Mesothelial cell of epicardium (in vitro differentiated cells): Measurements from ENCODE around the gene RAPGEF6. TPM values are rescaled to one million over a fixed set of nuclear protein-coding genes. Genes with fewer than 3 reads are reported as not detected.
"Not testable (repeated sequence)": the region's sequence is repeated elsewhere in the genome, so short reads cannot be mapped to it uniquely, and the experiment has no call there.

Experiments
- DNase-seq, 2 experiments: peaks; one replicate each; pipeline ENCODE4 v3.0.0; 2021; ENCODE audit warnings: low spot score in 2 of 2; ENCODE audit not compliant: unreplicated experiment in 2 of 2
- H3K27ac Mint-ChIP-seq: 2 replicates; pipeline ENCODE4 v1.8.0; 2021; ENCODE audit warnings: mixed read lengths
- H3K27me3 Mint-ChIP-seq: 2 replicates; pipeline ENCODE4 v1.8.0; 2021; ENCODE audit warnings: low read depth, mixed read lengths
- H3K36me3 Mint-ChIP-seq: 2 replicates; pipeline ENCODE4 v1.8.0; 2021; ENCODE audit warnings: mixed read lengths
- H3K4me1 Mint-ChIP-seq: 2 replicates; pipeline ENCODE4 v1.8.0; 2021; ENCODE audit warnings: mixed read lengths
- H3K4me3 Mint-ChIP-seq: 2 replicates; pipeline ENCODE4 v1.8.0; 2021; ENCODE audit warnings: mild to moderate bottlenecking, moderate library complexity, mixed read lengths
- H3K9me3 Mint-ChIP-seq: 2 replicates; pipeline ENCODE4 v1.8.0; 2021; ENCODE audit warnings: mixed read lengths
- total RNA-seq: library from RNA; stranded (reverse); gene quantifications from 3 replicates; pipeline ENCODE4 v1.2.1, GENCODE V29; 2021
- TF ChIP-seq, protein P1 (sequence below): fragments of 200-600 bp; sonication (generic); IDR thresholded peaks from one replicate; pipeline ENCODE4 v1.5.0; 2021; ENCODE audit warnings: antibody characterized with exemption; ENCODE audit not compliant: unreplicated experiment

Gene RAPGEF6
- total RNA-seq, 1 donor from 2014 or later = 29.0 TPM

DNA sequence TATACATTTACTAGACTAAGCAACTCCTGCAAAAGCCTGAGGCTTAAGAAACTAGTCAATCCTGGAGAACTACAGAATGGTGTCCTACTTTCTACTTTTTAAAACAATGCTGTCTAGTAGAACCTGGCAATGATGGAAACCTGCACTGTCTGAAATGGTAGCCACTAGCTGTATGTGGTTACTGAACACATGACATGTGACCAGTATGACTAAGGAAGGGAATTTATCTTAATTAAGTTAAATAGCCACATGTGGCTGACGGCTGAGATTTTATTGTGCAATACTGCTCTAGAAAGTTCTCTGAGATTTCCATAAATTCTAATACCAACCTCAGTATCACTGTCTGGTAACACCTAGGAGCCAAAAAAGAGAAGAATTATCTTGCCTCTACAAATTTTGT is 44.9 kb upstream of the RAPGEF6 start:
- TF ChIP-seq, protein P1, sequence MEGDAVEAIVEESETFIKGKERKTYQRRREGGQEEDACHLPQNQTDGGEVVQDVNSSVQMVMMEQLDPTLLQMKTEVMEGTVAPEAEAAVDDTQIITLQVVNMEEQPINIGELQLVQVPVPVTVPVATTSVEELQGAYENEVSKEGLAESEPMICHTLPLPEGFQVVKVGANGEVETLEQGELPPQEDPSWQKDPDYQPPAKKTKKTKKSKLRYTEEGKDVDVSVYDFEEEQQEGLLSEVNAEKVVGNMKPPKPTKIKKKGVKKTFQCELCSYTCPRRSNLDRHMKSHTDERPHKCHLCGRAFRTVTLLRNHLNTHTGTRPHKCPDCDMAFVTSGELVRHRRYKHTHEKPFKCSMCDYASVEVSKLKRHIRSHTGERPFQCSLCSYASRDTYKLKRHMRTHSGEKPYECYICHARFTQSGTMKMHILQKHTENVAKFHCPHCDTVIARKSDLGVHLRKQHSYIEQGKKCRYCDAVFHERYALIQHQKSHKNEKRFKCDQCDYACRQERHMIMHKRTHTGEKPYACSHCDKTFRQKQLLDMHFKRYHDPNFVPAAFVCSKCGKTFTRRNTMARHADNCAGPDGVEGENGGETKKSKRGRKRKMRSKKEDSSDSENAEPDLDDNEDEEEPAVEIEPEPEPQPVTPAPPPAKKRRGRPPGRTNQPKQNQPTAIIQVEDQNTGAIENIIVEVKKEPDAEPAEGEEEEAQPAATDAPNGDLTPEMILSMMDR = no peak
- no peak for DNase-seq
- H3K4me1 Mint-ChIP-seq = peaks cover 4% of the 10 kb centered on the region
- no peak overlapping the region for H3K4me3 Mint-ChIP-seq
- H3K36me3 Mint-ChIP-seq = peaks cover 37% of the 10 kb centered on the region
- H3K27me3 Mint-ChIP-seq = no peaks in the 10 kb centered on the region
- H3K27ac Mint-ChIP-seq = peak overlapping the region; percentile 20
- no peaks in the 10 kb centered on the region for H3K9me3 Mint-ChIP-seq

GRCh38 chr5:131678273-131678672 is 43.2 kb upstream of the RAPGEF6 start:
- not testable (repeated sequence) for H3K27me3 Mint-ChIP-seq, H3K4me3 Mint-ChIP-seq, DNase-seq, H3K9me3 Mint-ChIP-seq, H3K27ac Mint-ChIP-seq, H3K4me1 Mint-ChIP-seq
- peaks cover 45% of the 10 kb centered on the region for H3K36me3 Mint-ChIP-seq

GRCh38 chr5:131677115-131677514 is 42.1 kb upstream of the RAPGEF6 start:
- TF ChIP-seq, protein P1 = no peak
- Mint-ChIP-seq H3K9me3 (no peaks in the 10 kb centered on the region), H3K36me3 (peaks cover 40% of the 10 kb centered on the region), H3K4me3 (no peak overlapping the region), H3K27ac (no peak overlapping the region), H3K4me1 (peaks cover 12% of the 10 kb centered on the region), H3K27me3 (no peaks in the 10 kb centered on the region)
- DNase-seq = no peak

DNA sequence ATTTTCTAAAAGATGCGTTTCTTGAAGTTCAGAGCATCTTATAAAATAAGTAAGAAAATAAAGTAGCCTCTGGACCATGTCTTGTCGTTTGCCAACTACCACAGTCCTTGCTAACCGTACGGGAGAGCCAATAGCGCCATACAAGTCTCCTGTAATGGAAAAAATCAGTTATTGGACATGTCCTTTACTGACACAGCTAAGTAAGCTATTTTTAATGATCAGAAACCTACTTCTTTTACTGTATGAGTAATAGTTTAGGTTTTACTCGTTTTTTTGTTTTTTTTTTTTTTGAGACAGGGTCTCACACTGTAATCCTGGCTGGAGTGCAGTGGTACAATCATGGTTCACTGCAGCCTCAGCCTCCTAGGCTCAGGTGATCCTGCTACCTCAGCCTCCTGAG is 37.7 kb upstream of the RAPGEF6 start:
- DNase-seq = no peak
- peaks cover 47% of the 10 kb centered on the region for H3K36me3 Mint-ChIP-seq
- no peaks in the 10 kb centered on the region for H3K9me3 Mint-ChIP-seq
- peaks cover 15% of the 10 kb centered on the region for H3K4me1 Mint-ChIP-seq
- no peaks in the 10 kb centered on the region for H3K27me3 Mint-ChIP-seq
- H3K4me3 Mint-ChIP-seq = no peak overlapping the region
- TF ChIP-seq, protein P1 = no peak
- peak overlapping the region; percentile 90 for H3K27ac Mint-ChIP-seq

DNA sequence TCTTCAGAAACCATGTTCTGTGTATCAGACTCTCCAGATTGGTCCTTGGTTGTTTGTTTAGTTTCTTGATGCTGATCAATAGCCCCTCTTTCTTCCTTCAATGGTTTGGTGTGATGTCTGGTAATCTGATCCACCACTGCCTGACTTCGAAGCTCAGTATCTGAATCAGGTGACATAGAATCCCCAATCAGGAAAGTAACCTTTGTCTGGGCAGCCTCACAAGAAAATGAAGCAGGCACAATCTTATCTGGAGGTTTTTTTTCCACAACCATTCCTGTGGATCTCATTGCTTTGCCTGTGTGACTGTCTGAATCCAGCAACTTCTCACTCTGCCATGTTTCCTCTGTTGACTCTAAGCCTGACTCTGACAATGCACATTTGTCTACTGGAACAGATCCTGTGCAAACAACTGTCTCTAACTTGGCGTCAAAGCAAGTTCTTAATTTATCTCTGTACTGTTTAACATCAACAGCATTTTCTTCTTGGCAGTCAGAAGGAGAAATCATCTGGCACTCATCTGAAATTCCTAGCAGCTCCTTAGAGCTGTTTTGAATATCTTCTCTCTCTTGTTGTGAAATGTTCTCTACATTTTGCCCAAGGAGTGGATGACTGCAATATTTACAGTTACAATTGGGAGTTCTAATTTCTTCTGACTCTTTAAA is 37.1 kb upstream of the RAPGEF6 start:
- H3K27ac Mint-ChIP-seq = peak overlapping the region; percentile 90

DNA sequence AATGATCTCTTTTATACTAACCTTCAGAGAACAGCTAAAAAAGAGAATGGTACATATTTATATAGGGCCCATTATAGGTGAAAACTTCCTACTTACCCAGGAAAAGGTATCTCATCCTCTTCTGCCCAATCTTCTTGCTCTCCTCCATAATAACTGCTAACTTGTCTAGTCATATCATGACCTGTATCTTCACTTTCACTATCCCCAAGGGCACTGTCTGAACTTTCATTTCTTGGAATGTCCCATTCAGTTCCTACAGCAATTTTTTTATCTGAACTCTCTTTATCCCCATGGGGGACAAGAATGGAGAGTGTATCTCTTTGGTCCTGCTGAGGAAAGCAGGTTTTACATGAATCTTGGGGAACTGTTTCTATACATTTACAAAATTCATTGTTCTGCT is 36.4 kb upstream of the RAPGEF6 start:
- Mint-ChIP-seq H3K36me3 (peaks cover 35% of the 10 kb centered on the region), H3K27ac (peak overlapping the region; percentile 90), H3K27me3 (no peaks in the 10 kb centered on the region), H3K4me3 (no peak overlapping the region), H3K4me1 (peaks cover 15% of the 10 kb centered on the region), H3K9me3 (no peaks in the 10 kb centered on the region)
- DNase-seq = no peak
- TF ChIP-seq, protein P1 = no peak

More for the DNA sequence above, 37.1 kb upstream of the RAPGEF6 start:
- TF ChIP-seq, protein P1 = no peak
- peaks cover 42% of the 10 kb centered on the region for H3K36me3 Mint-ChIP-seq
- H3K4me3 Mint-ChIP-seq = no peak overlapping the region
- peaks cover 15% of the 10 kb centered on the region for H3K4me1 Mint-ChIP-seq
- no peaks in the 10 kb centered on the region for H3K9me3 Mint-ChIP-seq
- DNase-seq = no peak
- no peaks in the 10 kb centered on the region for H3K27me3 Mint-ChIP-seq
